Fibroblast of upper back skin (primary cell): ENCODE measurements around the gene GPR137B.

Source experiments
- DNase-seq: peaks from one replicate; pipeline ENCODE4 v3.0.0-alpha.2; 2013

The GPR137B gene, protein sequence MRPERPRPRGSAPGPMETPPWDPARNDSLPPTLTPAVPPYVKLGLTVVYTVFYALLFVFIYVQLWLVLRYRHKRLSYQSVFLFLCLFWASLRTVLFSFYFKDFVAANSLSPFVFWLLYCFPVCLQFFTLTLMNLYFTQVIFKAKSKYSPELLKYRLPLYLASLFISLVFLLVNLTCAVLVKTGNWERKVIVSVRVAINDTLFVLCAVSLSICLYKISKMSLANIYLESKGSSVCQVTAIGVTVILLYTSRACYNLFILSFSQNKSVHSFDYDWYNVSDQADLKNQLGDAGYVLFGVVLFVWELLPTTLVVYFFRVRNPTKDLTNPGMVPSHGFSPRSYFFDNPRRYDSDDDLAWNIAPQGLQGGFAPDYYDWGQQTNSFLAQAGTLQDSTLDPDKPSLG

DNA sequence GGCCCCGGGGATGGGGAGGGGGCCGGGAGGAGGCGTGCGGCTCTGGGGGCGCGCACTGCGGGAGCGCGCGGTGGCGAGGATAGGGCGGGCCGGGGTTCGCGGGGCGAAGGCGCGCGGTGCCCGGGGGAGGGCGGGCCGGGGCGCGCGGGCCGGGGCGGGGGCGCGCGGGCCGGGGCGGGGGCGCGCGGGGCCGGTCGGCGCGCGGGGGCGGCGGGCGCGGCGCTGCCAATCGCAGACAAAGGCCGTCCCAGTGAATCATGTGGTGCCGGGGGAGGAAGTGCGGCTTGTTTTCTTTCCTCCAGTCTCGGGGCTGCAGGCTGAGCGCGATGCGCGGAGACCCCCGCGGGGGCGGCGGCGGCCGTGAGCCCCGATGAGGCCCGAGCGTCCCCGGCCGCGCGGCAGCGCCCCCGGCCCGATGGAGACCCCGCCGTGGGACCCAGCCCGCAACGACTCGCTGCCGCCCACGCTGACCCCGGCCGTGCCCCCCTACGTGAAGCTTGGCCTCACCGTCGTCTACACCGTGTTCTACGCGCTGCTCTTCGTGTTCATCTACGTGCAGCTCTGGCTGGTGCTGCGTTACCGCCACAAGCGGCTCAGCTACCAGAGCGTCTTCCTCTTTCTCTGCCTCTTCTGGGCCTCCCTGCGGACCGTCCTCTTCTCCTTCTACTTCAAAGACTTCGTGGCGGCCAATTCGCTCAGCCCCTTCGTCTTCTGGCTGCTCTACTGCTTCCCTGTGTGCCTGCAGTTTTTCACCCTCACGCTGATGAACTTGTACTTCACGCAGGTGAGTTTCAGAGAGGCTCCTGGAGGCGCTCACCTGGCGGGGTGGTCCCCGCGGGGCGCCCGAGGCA lies at the start of gene GPR137B:
Gene GPR137B (plus strand): TSS at position 287 of the 851 bp plus-strand sequence. CDS start 84 bp downstream, at position 371.
- DNase-seq = peak; percentile 38

DNA sequence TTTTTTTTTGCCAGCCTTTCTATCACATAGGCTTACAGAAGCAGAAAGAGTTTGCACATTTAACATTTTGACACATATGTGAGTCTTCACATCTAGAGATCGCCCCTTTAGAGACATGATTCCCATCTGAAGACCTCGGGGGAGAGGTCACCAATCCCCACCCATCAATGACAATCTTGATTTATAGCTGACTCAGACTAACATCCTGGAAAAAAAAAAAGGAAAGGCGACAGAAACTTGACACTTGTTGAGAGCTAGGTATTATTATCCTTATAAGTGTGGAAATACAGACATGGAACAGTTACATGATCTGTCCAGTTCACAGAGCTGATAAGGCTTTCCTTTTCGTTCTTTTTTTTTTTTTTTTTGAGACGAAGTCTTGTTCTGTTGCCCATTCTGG lies 49.4 kb upstream of the GPR137B start:
- DNase-seq = no peak

DNA sequence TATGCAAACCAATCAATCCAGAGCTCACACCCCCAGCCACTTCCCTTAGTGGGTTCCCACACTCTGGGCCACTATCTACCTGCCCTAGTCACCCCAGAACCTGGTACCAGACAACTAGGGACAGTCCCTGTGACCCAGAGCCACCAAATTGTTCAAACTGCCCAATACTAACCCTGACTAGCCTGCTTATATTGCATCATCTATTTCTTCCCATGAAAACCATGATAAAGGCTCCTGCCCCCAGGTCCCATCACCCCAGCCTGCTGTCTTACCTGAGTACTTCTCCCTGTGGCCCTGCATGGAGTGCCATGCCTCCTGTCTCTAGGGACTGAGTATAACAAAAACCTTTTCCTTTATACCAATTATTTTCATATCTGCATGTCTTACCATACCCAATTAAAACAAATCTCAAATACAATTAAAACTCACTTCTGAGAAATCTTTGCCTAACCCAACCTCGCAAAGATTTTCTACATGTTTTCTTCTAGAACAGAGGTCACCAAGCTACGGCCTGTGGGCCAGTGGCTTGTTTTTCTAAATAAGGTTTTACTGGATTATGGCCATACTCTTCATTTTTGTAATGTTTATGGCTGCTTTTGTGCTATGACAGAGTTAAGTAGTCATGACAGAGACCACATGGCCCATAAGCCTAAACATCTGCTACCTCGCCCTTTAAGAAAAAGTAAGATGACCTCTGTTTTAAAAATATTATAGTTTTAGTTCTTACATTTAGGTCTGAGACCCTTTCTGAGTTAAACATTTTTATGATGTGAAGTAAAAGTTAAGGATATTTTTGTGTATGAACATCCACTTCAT lies 46.4 kb upstream of the GPR137B start:
- DNase-seq = no peak

DNA sequence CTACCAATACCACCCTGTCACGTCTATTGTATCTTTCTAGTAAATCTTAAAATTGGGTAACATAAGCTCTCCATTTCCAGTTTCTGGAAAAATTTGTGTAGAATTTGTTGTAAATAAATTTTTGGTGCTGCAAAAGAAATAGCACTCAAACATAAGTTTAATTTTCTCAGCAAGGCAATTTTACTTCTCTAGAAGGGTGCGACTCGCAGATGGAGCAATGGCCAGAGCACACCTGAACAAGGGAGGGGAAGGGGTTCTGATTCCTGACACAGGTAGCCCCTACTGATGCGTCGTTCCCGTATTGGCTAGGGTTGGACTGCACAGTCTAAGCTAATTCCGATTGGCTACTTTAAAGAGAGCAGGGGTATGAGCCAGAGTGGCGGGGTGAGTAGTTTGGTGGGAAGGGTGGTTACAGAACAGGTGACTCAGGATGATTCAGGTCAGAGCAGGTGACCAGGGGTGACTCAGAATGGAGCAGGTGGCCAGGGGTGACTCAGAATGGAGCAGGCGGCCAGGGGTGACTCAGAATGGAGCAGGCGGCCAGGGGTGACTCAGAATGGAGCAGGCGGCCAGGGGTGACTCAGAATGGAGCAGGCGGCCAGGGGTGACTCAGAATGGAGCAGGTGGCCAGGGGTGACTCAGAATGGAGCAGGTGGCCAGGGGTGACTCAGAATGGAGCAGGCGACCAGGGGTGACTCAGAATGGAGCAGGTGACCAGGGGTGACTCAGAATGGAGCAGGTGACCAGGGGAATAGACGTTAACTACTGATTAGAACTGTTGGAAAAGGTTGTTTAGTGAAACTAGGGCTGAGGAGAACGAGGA lies 45.5 kb upstream of the GPR137B start:
- peak; percentile 12 for DNase-seq

DNA sequence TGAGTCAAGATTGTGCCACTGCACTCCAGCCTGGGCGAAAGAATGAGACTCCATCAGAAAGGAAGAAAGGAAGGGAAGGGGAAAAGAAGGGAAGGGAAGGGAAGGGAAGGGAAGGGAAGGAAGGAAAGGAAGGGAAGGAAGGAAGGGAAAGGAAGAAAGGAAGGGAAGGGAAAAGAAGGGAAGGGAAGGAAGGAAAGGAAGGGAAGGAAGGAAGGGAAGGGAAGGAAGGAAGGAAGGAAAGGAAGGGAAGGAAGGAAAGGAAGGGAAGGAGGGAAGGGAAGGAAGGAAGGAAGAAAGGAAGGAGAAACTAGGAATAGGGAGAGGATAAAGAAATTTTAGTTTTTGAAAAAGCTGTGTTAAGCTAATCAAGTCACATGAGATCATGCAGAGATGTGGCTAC lies 44.1 kb upstream of the GPR137B start:
- DNase-seq = no peak

DNA sequence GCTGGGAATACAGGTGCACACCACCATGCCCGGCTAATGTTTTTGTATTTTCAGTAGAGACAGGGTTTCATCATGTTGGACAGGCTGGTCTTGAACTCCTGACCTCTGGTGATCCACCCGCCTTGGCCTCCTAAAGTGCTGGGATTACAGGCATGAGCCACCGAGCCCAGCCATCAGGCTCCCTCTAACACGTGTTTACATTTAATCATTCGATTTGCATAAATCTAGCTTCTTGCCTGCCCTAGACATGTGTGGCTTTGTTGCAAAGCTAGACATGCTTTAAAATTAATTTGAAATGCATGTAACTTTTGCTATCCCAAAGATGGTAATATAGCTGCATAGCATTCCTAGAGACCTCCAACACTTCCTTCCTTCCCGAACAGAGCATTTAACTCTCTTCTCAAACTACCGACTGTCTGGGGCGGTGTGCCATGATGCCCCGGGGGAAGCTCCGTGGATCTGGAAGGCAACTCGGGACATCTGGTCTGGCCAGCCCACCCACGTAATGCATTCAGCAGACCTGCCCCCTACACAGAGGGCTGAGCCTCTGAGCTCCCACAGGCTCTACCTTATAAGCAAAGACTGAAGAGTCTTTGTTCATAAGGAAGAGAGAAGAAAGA lies 42.9 kb upstream of the GPR137B start:
- DNase-seq = peak; percentile 69

DNA sequence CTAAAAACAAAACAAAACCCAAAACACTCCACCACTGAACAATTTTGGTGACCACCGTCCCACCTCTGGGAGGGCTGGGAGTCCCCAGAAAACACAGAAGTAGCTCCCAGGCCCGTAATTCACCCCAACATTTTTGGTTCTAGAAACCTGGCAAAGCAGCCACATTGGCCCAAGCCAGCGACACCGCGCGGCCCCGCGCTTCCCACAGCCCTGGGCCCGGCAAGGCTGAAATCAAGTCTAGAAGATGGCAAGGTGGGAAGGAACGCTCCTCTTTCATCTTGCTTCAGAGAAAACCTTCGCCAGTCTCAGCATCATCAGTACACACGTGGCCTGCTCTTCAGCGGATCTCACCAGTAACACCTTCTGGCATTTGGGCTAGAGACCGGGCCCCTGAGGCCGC lies 41.5 kb upstream of the GPR137B start:
- no peak for DNase-seq

DNA sequence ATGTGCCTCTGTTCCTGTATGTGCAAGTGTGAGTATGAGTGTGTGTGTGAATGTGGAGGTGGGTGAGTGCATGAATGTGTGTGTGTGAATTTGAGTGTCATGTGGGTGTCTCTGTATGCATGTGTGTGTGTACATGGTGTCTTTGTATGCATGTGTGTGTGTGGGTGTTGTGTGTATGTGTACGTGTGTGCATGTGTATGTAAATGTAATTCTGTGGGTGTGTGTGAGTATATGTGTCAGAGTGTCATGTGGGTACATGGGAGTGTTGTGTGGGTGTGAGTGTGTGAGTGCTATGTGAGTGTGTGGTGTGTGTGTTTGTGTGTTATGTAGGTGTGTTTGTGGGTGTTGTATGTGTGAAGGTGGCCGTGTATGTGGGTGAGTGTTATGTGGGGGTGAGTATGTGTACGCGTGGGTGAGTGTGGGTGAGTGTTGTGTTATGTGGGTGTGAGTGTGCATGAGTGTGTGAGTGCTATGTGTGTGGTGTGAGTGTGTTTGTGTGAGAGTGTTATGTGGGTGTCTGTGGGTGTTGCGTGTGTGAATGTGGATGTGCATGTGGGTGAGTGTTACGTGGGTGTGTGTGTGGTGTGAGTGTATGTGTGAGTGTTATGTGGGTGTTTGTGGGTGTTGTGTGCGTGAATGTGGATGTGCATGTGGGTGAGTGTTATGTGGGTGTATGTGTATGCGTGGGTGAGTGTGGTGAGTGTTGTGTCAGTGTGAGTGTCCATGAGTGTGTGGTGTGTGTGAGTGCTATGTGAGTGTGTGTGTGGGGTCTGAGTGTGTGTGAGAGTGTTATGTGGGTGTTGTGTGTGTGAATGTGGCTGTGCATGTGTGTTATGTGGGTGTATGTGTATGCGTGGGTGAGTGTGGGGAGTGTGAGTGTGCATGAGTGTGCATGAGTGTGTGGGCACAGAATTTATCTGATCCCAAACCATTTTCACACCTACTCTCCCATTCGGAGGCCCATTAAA lies 40.8 kb upstream of the GPR137B start:
- no peak for DNase-seq

DNA sequence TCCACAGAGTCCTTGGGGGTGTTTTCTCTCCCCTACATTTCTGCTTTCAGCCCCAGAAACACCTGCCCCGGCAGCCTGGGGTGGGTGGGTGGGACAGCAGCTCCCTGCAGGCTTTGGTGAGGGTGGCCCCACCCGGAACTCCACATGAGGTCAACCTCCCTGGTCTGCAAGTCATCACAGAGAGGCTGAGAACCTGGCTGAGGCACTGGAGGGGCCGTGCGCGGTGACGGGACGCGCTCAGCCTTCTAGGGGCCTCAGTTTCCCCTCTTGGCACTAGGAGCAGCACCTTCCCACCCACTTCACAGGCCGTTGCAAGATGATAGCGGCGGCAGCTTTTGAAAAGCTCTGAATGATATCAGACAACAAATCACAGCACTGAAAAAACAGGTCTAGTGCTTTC lies 39.7 kb upstream of the GPR137B start:
- no peak for DNase-seq

DNA sequence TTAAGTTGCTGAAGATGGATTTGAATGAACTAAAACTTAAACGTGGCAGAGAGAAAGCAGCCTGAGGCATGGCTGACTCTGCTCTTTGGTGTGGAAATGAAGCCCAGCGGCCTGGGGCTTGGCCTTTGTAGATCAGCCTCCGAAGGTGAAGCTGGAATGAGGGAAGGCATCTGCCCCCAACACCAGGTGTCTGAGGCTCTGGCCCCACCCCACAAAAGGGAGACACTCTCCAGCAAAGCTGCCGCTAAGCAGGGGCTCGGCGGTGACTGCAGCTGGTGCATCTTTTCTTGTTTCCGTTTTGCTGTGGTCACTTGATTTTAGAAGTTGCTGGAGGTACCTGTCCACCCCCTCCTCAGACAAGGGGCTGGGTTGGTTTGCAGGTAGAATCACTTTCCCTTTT lies 39.3 kb upstream of the GPR137B start:
- DNase-seq = no peak

DNA sequence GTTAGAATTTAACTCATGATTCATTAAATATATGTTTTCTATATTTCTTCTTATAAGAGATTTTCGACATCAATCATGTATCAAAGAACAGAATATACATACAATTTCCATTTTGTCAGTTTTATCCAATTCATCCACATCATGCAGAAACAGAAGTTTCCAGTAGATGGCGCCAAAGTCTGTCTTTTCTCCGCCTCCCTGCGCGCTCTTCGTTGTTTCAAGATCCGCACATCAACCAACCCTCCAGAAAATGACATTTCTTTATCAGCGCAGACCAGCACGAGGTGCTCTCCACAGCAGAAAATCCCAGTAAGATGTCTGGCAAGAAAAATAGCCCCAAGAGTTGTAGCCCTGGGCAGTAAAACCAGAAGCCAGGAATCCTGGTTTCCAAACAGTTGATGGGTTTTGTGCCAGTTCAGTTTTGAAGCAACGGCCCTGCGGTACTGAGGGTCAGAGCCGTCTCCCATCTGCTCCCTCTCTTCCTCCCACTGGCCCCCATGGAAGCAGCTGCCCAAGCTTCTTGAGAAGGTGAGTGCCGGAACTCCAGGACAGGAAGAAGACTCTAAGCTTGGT lies 38.6 kb upstream of the GPR137B start:
- DNase-seq = peak; percentile 56

DNA sequence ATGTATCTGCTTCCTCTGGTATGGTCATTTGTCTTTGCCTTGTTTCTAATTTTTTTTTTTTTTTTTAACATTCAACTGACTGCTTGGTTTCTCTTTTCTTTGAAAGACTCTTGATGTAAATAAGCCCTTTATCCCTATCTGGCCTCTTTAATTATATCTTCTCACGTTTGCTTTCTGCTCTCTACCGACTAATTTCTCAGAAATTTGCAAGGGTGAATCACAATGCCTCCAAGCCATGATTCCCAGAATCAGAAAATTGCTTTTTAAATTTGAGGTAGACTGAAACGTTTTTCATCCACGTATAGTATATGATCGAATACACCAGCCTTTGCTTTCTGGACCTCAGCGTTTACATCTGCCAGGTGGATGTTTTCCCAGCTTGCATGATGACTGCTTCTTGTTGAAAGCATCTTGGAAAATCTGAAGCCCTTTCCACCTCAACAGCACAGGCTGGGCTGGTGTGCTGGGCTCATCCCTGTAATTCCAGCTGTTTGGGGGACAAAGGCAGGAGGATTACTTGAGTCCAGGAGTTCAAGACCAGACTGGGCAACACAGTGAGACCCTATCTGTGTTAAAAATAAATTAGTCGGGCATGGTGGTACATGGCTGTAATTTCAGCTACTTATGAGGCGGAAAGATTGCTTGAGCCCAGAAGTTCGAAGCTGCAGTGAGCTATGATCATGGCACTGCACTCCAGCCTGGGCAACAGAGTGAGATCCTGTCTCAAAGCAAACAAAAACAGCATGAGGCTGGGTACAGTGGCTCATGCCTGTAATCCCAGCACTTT lies 35.0 kb upstream of the GPR137B start:
- no peak for DNase-seq

DNA sequence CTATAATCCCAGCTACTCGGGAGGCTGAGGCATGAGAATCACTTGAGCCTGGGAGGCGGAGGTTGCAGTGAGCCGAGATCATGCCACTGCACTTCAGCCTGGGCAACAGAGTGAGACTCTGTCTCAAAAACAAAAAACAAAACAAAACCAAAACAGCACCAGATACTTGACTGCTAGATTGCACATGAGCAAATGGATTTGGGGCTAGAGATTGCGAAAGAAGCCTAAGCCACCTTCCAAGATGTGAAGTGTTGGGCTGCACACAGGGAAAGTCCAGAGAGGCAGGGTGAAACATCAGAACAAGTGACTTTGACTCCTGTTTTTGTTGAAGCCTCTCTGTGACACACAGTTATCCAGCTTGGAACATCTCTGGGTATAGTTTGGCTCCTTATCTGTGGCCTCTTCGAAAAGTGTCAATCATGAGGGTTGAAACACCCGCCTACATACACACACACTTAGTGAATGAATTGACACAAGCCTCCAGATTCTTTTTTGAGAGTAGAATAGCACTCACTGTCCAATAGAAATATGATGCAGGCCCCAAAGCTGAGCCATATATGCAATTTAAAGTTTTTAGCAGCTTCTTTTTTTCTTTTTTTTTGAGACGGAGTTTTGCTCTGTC lies 34.2 kb upstream of the GPR137B start:
- DNase-seq = no peak

DNA sequence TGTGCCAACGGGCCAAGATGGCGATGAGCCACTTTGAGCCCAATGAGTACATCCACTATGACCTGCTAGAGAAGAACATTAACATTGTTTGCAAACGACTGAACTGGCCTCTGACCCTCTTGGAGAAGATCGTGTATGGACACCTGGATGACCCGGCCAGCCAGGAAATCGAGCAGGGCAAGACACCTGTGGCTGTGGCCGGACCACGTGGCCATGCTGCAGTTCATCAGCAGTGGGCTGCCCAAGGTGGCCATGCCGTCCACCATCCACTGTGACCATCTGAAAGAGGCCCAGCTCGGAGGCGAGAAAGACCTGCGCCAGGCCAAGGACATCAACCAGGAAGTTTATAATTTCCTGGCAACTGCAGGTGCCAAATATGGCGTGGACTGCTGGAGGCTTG lies 32.2 kb upstream of the GPR137B start:
- DNase-seq = no peak

DNA sequence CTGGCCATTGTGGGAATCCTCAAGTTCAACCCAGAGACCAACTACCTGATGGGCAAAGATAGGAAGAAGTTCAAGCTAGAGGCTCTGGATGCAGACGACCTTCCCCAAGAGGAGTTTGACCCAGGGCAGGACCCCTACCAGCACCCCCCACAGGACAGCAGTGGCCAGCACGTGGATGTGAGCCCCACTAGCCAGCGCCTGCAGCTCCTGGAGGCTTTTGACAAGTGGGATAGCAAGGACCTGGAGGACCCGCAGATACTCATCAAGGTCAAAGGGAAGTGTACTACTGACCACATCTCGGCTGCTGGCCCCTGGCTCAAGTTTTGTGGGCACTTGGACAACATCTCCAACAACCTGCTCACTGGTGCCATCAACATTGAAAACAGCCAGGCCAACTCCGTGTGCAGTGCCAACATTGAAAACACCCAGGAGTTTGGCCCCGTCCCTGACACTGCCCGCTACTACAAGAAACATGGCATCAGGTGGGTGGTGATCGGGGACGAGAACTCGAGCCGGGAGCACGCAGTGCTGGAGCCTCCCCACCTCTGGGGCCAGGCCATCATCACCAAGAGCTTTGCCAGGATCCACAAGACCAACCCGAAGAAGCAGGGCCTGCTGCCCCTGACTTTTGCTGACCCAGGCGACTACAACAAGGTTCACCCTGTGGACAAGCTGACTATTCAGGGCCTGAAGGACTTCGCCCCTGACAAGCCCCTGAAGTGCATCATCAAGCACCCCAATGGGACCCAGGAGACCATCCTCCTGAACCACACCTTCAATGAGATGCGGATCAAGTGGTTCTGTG lies 30.6 kb upstream of the GPR137B start:
- DNase-seq = no peak

DNA sequence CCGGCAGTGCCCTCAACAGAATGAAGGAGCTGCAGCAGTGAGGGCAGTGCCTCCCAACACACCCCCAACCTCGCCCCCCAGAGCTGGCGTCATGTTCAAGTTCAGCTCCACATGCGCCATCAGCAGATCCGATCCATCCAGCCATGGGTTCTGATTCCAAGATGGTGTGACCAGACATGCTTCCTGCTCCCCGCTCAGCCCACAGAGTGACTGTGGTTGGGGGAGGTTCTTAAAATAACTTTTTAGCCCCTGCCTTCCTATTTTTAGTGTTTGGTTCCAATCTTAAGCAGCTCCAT lies 30.1 kb upstream of the GPR137B start:
- no peak for DNase-seq

DNA sequence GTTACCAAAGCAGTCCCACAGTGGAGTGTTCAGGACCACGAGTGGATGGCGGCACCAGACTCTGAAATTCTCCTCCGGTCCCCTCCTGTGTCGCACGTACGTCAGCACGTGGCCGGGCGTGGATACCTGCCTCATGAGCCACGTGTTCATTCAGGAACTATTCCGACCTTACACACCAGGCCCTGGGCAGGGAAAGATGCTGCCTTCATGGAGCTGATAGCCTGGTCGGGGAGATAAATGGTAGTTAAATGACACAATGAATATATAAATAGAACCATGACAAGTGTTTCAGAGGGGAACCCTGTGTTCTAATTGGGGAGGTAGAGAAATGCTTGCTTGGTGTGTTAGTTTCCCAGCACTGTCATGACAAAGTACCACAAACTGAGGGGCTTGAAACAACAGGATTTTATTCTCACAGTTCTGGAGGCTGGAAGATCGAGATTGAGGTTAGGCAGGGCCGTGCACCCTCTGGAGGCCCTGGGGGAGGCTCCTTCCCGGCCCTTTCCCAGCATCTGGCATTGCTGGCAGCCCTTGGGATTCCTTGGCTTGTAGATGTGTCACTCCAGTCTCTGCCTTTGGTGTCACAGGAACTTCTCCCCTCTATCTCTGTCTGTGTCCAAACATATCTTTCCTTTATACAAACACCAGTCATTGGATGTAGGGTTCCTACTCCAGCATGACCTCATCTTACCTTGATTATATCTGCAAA lies 28.9 kb upstream of the GPR137B start:
- no peak for DNase-seq
